Loucy (cell line): ENCODE results near the gene NABP2.
A peak's percentile ranks its signal among the peaks of the same experiment; 100 is the strongest.

Experiments used
- H2AFZ ChIP-seq: fragments of 200-600 bp; sonication (generic); 2 replicates; pipeline ENCODE4 v1.6.0; 2016; ENCODE audit warnings: antibody characterized with exemption, mild to moderate bottlenecking, low read length, moderate library complexity
- H3F3A ChIP-seq: fragments of 200-600 bp; 2 replicates; pipeline ENCODE4 v1.6.0; 2016; ENCODE audit warnings: antibody characterized with exemption, low read depth, mild to moderate bottlenecking
- H3K27me3 ChIP-seq: fragments of 200-600 bp; sonication (generic); 2 replicates; pipeline ENCODE4 v1.6.1; 2014; ENCODE audit warnings: low read length, mild to moderate bottlenecking; ENCODE audit not compliant: insufficient read depth, poor library complexity, severe bottlenecking
- H3K36me3 ChIP-seq: fragments of 200-600 bp; sonication (generic); 2 replicates; pipeline ENCODE4 v1.6.1; 2016; ENCODE audit warnings: low read length; ENCODE audit not compliant: insufficient read depth
- H3K4me1 ChIP-seq: fragments of 200-600 bp; sonication (generic); 2 replicates; pipeline ENCODE4 v1.5.1; 2014; ENCODE audit warnings: low read length, mild to moderate bottlenecking; ENCODE audit not compliant: insufficient read depth, poor library complexity, severe bottlenecking
- H3K4me2 ChIP-seq: fragments of 200-600 bp; sonication (generic); 2 replicates; pipeline ENCODE4 v1.6.0; 2014; ENCODE audit warnings: antibody characterized with exemption, low read length, low read depth, mild to moderate bottlenecking; ENCODE audit not compliant: poor library complexity, severe bottlenecking
- H3K4me3 ChIP-seq: fragments of 200-600 bp; sonication (generic); 2 replicates; pipeline ENCODE4 v1.5.1; 2014; ENCODE audit warnings: low read length, mild to moderate bottlenecking, mixed read lengths; ENCODE audit not compliant: poor library complexity, severe bottlenecking
- H3K79me2 ChIP-seq: fragments of 200-600 bp; sonication (generic); 2 replicates; pipeline ENCODE4 v1.6.1; 2014; ENCODE audit warnings: low read length; ENCODE audit not compliant: insufficient read depth
- H3K9ac ChIP-seq: fragments of 200-600 bp; sonication (generic); 2 replicates; pipeline ENCODE4 v1.6.0; 2014; ENCODE audit warnings: mild to moderate bottlenecking, low read depth, low read length, moderate library complexity; ENCODE audit not compliant: poor library complexity, severe bottlenecking
- H3K9me2 ChIP-seq: fragments of 200-600 bp; sonication (generic); replicated peaks from 2 replicates; pipeline ENCODE4 v1.6.1; 2016; ENCODE audit warnings: low read depth, low read length, mixed read lengths
- H3K9me3 ChIP-seq: fragments of 200-600 bp; sonication (generic); 2 replicates; pipeline ENCODE4 v1.6.1; 2014; ENCODE audit warnings: mild to moderate bottlenecking, antibody characterized with exemption, low read length, low read depth; ENCODE audit not compliant: insufficient read depth
- H4K20me1 ChIP-seq: fragments of 200-600 bp; sonication (generic); 2 replicates; pipeline ENCODE4 v1.6.0; 2014; ENCODE audit warnings: antibody characterized with exemption, low read length, mild to moderate bottlenecking; ENCODE audit not compliant: insufficient read depth, poor library complexity, severe bottlenecking
- CTCF ChIP-seq: fragments of 200-600 bp; sonication (generic); conservative IDR thresholded peaks from 2 replicates; pipeline ENCODE4 v1.5.1; 2014; ENCODE audit warnings: mild to moderate bottlenecking, antibody characterized with exemption, low read length
- EZH2phosphoT487 ChIP-seq: fragments of 200-600 bp; IDR thresholded peaks from 2 replicates; pipeline ENCODE4 v1.6.1; 2018; ENCODE audit warnings: antibody characterized with exemption, mild to moderate bottlenecking, moderate library complexity, borderline replicate concordance

Gene NABP2

GRCh38 chr12:56252649-56253048 lies 28.5 kb downstream of the NABP2 start:
- peaks cover 27% of the 10 kb centered on the region for H3K79me2 ChIP-seq
- no peak overlapping the region for H3K4me3 ChIP-seq
- H3F3A ChIP-seq: no peaks in the 10 kb centered on the region
- no peaks in the 10 kb centered on the region for H3K9me3 ChIP-seq
- H3K9ac ChIP-seq: no peak overlapping the region
- H3K27me3 ChIP-seq: no peaks in the 10 kb centered on the region
- no peaks in the 10 kb centered on the region for H3K9me2 ChIP-seq
- no peak overlapping the region for H2AFZ ChIP-seq
- peaks cover 18% of the 10 kb centered on the region for H4K20me1 ChIP-seq
- H3K4me2 ChIP-seq: no peak overlapping the region
- TF ChIP-seq CTCF: no peak
- TF ChIP-seq EZH2phosphoT487: no peak
- peaks cover 17% of the 10 kb centered on the region for H3K4me1 ChIP-seq
- H3K36me3 ChIP-seq: peaks cover 47% of the 10 kb centered on the region; the same call in 1 of the 2 replicates

- H3K36me3 ChIP-seq: peaks cover 43% of the 10 kb centered on the region; the same call in 1 of the 2 replicates
- peaks cover 31% of the 10 kb centered on the region for H3K79me2 ChIP-seq
- peaks cover 19% of the 10 kb centered on the region for H3K4me1 ChIP-seq
These were observed 28.9 kb downstream of the NABP2 start for GRCh38 chr12:56253091-56253490.

GRCh38 chr12:56255671-56256070 lies 31.5 kb downstream of the NABP2 start:
- H3K4me1 ChIP-seq: peaks cover 24% of the 10 kb centered on the region
- no peaks in the 10 kb centered on the region for H3F3A ChIP-seq
- TF ChIP-seq EZH2phosphoT487 (no peak), CTCF (no peak)
- peak overlapping the region; percentile 98 for H3K4me2 ChIP-seq
- peaks cover 21% of the 10 kb centered on the region for H4K20me1 ChIP-seq
- no peaks in the 10 kb centered on the region for H3K9me2 ChIP-seq
- H3K36me3 ChIP-seq: peaks cover 33% of the 10 kb centered on the region; the same call in 1 of the 2 replicates
- H3K79me2 ChIP-seq: peaks cover 31% of the 10 kb centered on the region
- no peaks in the 10 kb centered on the region for H3K9me3 ChIP-seq
- H2AFZ ChIP-seq: no peak overlapping the region
- peak overlapping the region; percentile 95 for H3K9ac ChIP-seq
- H3K27me3 ChIP-seq: no peaks in the 10 kb centered on the region
- H3K4me3 ChIP-seq: no peak overlapping the region

More at GRCh38 chr12:56253091-56253490, 28.9 kb downstream of the NABP2 start:
- H3K4me3 ChIP-seq: no peak overlapping the region
- peaks cover 21% of the 10 kb centered on the region for H4K20me1 ChIP-seq
- no peaks in the 10 kb centered on the region for H3K9me2 ChIP-seq
- H3K9me3 ChIP-seq: no peaks in the 10 kb centered on the region
- H3K27me3 ChIP-seq: no peaks in the 10 kb centered on the region
- no peak for TF ChIP-seq EZH2phosphoT487
- TF ChIP-seq CTCF: no peak
- no peak overlapping the region for H2AFZ ChIP-seq
- no peak overlapping the region for H3K4me2 ChIP-seq
- H3K9ac ChIP-seq: no peak overlapping the region
- no peaks in the 10 kb centered on the region for H3F3A ChIP-seq
